Stimulated activated CD8-positive, alpha-beta memory T cell treated with anti-CD3 and anti-CD28 coated beads, Interleukin-4, amount 100 ng/mL, for 1 hour (primary cell): Measurements from ENCODE around the gene BICD1.

ENCODE experiments used
- DNase-seq, 2 donors: peaks; one replicate each; pipeline ENCODE4 v3.0.0-alpha.2; 2020; ENCODE audit warnings: low read depth in 2 of 2, low spot score in 1 of 2

Gene BICD1

GRCh38 chr12:32102234-32102633, 4.4 kb upstream of the BICD1 start:
- no peak for DNase-seq

- no peak for DNase-seq
Observed at GRCh38 chr12:32104572-32105355, 1.9 kb upstream of the BICD1 start.

- no peak for DNase-seq
Observed at GRCh38 chr12:32105986-32106516, 596 bp upstream of the BICD1 start.

GRCh38 chr12:32107359-32108267, 966 bp downstream of the BICD1 start:
- DNase-seq, result no peak

- no peak for DNase-seq
Observed at GRCh38 chr12:32108787-32109186, 2.1 kb downstream of the BICD1 start.

- no peak for DNase-seq
Observed at GRCh38 chr12:32110417-32110816, 3.8 kb downstream of the BICD1 start.

- no peak for DNase-seq
Observed at GRCh38 chr12:32110942-32111341, 4.3 kb downstream of the BICD1 start.

GRCh38 chr12:32115404-32116104, 8.9 kb downstream of the BICD1 start:
- DNase-seq, result no peak

- DNase-seq, result no peak
Observed at GRCh38 chr12:32116897-32117296, 10.2 kb downstream of the BICD1 start.

GRCh38 chr12:32117316-32117715, 10.7 kb downstream of the BICD1 start:
- no peak for DNase-seq

GRCh38 chr12:32118806-32119205, 12.2 kb downstream of the BICD1 start:
- no peak for DNase-seq

- DNase-seq, result no peak
Observed at GRCh38 chr12:32120419-32120818, 13.8 kb downstream of the BICD1 start.

GRCh38 chr12:32124637-32125036, 18.0 kb downstream of the BICD1 start:
- no peak for DNase-seq

GRCh38 chr12:32125455-32126084, 18.9 kb downstream of the BICD1 start:
- no peak for DNase-seq

GRCh38 chr12:32126720-32127119, 20.1 kb downstream of the BICD1 start:
- DNase-seq, result no peak

- DNase-seq, result no peak
Observed at GRCh38 chr12:32131666-32132065, 25.0 kb downstream of the BICD1 start.

GRCh38 chr12:32134101-32134888, 27.6 kb downstream of the BICD1 start:
- DNase-seq, result peak in 1 of 2 donors; percentile 7

- no peak for DNase-seq
Observed at GRCh38 chr12:32135967-32136366, 29.3 kb downstream of the BICD1 start.

GRCh38 chr12:32136404-32136803, 29.8 kb downstream of the BICD1 start:
- DNase-seq, result no peak

- DNase-seq, result no peak
Observed at GRCh38 chr12:32139064-32139421, 32.4 kb downstream of the BICD1 start.
